Stimulated activated CD8-positive, alpha-beta memory T cell treated with anti-CD3 and anti-CD28 coated beads, Interleukin-15, amount 100 ng/mL, for 4 hours (primary cell): ENCODE data around the gene PRTG.
"Not testable (repeated sequence)": the region's sequence is repeated elsewhere in the genome, so short reads cannot be mapped to it uniquely, and the experiment has no call there.

Experiments used
- DNase-seq, 2 donors: peaks; one replicate each; pipeline ENCODE4 v3.0.0-alpha.2; 2020; ENCODE audit warnings: low read depth in 2 of 2

PRTG gene

DNA sequence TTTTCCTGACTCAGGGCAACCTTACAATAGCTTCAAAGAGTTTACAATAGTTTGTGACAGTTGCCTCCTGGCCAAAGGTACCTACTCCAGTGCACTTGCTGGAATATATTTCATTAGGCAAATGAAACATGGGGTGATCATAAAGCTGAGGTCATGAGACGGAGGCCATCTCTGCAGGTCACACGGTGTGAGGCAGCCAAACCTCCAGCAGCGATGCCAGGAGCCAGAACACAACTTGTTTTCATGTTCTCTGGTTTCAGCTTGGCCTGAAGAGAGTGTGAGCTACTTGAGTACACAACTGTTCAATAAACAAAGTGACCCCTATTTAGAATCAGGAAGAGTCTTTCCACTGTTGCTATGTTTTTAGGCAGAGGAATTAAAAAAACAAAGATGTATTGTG lies 112.1 kb downstream of the PRTG start:
- DNase-seq = no peak

DNA sequence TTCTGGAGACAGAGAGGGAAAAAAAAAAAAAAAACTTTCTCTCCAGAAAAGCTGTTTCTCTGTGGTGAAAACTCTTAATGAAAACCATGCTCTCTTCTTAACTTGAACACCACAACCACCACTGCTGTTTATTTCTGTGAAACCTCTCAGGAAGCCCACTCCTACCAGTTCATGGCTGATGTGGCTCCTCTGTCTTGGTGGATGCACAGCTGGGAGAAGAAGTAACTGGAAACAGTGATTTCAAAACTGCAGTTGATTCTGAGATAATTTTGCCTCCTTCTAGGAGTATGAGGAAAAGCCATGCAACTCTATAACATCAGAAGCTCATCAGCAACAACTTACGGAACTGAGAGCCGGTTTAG lies 114.6 kb downstream of the PRTG start:
- DNase-seq = no peak

DNA sequence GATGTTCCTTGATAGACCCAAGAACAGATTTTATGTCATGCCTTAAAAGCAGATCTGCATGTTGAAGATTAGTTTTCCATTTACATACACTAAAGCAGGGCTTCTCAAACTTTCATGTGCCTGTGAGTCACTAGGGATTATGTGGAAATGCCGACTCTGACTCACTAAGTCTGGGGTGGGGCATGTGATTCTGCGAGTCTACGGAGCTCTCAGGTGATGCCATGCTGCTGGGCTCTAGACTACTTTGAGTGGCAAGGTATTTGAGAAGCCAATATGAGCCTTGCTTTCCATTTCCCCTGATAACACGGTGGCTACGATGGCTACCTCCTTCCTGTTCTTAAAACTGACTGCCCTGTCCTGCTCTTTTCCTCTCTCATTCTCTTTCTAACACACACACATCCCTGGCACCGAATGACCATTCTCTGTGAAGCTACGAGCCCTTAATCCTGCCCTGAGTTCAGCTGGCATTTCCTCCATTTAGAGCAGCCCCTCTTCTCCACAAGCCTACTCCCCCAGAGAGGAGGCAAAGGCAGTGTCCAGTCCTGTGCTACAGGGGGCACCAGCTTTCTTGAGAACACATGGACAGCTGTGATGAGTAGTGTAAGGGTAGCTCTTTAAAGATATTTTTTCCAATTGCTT lies 115.1 kb downstream of the PRTG start:
- DNase-seq = no peak

DNA sequence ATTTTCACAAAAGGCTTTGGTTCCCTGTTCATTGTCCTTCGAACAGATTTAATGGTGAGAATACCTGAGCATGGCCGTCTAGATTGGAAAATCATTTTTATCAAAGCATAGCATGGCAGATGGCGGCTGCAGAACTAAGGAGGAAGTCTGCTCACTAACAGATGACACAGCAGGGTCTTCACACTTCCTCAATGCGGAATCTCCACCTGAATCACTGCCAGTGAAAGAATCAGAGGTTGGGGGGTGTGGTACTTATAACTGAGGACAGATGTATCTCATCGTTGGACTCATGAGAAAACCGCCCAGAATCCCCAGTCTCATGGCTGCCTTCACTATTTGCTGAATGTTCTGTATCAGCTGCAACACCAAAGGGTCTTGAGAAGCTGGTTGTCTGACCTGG lies 123.2 kb downstream of the PRTG start:
- no peak for DNase-seq

DNA sequence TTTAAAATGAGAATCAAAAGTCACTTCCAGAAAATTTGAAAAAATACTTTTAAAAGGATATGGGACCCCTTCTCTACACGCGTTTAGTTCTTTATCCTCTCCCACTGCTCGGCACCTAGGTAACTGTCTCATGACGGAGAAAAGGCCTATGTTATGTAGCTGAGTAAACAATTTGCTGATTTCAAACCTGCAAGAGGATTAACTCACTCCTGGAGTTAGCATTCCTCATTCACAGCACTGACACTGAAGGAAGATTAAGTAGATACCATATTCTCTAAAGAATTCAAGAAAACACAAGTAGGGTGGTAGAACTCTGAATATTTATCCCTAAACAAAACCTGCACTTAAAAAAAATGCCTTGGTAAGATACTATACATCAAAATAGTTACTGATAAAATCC lies 124.6 kb downstream of the PRTG start:
- DNase-seq = no peak

DNA sequence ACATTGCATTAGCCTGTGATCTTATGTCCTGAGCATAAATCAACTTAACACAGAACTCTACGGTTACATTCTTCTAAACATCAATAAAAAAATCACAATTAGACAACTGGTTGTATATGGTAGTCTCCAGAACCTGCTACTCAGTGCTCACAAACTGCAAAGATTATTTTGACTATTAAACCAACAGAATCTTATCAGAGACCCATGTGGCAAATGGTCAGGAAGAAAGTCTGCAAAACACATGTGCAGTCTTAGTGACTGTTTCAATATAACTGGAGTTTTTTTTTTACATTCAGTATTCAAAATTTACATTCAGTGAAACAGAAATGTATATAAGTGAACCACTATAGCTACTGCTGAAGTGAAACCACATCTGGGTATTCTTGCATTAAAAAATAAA lies 127.5 kb downstream of the PRTG start:
- no peak for DNase-seq

DNA sequence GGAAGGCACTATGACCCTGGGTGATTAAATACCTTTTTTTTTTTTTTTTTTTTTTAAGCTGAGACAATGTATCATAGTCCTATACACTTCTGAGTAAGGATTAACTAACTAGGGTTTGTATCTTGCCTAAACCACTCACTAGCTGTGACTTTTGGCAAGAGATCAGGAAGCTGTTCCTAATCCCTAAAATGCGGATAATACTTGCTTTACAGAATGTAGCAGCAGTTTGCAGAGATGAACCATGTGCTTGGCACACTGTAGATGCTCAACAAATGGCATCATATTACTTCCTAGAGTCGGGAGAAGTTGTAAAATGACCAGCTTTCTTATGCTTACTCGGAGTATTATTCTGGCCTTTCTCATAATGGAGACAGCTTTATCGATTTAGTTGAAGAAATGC lies 129.2 kb downstream of the PRTG start:
- no peak for DNase-seq

DNA sequence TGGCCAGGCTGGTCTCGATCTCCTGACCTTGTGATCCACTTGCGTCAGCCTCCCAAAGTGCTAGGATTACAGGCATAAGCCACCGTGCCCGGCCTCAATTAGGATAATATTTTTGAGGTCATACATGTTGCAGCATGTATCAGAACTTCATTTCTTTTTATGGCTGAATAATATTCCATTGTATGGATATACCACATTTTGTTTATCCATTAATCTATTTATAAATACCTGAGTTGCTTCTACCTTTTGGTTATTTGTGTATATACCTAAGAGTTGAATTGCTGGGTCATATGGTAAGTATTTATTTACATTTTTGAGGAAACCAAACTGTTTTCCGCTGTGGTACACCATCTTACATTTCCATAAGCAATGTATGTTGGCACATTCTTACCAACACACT lies 136.7 kb downstream of the PRTG start:
- no peak for DNase-seq

DNA sequence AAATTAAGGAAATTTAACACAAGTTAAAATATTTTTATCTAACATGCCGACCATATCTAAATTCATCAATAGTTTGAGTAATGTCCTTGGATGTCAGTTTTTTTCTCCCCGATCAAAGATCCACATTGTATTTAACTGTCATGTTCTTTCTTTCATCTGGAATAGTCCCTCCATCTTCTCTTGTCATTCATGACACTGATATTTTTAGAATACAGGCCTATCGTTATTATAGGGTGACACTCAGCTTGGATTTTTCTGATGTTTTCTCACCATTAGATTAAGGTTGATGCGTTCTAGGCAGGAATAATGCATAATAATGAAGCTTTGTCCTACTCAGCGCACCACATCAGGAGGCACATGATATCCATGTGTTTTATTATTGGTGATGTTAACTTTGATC lies 141.6 kb downstream of the PRTG start:
- no peak for DNase-seq

DNA sequence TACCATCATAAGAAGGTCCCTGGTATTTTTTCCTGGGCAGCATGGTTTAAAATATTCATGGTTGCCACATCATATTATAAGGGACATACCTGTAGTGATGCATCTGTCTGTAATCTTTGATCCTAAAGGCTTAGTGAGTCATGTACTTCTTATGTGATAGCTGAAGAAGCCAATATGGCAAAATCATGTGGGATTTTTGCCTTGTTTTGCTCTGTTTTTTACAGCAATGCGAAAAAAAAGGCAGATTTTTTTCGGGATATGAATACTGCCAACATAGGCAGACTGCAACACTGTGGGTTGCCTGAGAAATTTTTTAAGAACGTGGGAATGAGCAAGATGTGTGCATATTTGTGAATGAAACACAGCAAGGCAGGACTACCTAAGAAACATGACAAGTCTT lies 143.5 kb downstream of the PRTG start:
- DNase-seq = no peak

DNA sequence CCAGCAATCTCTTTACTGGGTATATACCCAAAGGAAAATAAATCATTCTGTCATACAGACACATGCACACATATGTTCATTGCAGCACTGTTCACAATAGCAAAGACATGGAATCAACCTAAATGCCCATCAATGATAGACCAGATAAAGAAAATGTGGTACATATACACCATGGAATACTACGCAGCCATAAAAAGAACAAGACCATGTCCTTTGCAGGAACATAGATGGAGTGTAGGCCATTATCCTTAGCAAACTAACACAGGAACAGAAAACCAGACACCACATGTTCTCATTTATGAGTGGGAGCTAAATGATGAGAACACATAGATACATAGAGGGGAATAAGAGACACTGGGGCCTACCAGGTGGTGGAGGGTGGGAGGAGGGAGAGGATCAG lies 149.9 kb downstream of the PRTG start:
- not testable (repeated sequence) for DNase-seq

DNA sequence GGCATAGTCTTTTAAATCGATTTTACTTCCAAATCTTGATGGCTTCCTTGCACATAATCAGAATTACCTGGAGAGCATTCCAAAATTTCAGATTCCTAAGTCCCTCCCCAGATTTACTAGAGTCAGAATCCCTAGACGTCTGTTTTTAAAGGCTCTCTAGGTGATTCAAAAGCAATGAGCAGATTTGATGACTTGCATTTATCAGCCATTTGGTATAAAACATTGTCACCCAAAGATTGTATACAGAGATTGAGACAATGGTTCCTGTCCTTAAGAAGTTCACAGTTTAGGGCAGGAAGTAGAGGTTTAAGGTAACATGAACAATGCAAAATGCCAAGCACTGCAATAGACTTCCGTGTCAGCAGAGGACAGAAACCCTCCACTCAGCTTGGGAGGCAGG lies 152.2 kb downstream of the PRTG start:
- no peak for DNase-seq

DNA sequence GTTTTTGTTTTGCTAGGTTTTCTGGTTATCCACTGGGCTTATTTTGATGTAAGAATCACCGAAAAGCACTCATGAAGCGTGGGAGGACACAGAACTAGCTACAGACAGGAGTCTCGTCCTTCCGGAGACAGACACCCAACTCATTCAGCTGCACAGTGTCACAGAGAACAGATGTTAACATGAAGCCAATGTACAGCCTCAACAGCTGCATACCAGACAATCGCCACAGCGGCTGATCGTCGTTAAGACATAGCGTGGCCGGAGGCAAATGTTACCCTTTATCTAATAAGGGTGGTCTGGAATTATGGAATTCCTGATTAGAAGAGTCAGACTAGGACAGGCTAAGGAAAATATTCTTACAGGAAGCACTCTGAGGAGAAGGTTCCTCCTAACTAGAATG lies 153.7 kb downstream of the PRTG start:
- DNase-seq = no peak

DNA sequence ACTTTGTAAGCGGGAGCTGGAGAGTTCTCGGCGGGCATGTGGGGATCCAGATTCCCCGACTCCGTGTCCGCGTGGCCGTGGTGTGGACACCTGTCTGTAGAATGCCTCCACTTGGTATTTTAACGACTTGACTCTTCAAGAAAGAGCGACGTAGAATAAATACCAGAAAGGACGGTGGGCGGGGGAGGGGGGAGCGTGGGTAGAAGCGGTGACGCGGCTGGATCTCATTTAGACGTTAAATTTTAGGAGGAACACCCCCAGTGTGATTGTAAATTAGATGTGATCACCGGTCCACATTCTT lies 154.2 kb downstream of the PRTG start:
- DNase-seq = no peak

DNA sequence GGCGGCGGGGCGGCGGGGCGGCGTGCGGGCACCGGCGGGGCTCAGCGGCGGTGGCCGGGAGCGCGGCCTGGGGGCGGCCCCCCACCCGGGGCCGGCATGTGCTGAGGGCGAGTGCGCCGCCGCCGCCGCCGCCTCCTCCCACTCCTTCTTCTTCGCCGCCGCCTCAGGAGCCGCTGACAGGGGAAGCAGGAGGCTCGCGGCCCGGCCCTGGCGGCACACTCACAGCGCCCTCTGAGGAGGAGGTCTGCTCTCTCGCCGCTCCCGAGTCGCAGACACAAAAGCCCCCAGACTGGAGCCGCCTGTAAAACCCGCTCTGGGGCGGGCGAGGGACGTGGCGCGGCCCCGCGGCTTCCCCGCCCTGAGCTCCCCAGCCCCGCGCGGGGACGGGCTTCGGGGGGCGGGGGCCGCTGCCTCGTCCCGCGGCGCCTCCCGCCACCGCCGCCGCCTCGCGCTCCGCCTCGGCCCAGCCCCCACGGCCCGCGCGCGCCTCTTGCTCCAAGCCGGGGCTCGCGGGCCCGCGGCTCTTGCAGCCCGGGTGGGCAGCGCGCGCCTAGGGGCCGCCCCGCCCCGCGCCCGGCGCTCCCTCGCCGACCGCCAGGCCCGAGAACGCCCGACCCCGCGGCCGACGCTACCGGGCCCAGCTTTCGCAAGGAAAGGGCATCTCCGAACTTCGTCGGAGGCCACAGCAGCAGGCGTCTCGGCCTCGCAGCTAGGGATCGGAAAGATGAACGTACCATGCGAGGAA lies 154.7 kb downstream of the PRTG start, which contains the start of gene PYGO1:
PYGO1 (minus strand) TSS at position 276 of the 745 bp plus-strand sequence. CDS start 462 bp downstream, outside the sequence.
- DNase-seq = no peak

DNA sequence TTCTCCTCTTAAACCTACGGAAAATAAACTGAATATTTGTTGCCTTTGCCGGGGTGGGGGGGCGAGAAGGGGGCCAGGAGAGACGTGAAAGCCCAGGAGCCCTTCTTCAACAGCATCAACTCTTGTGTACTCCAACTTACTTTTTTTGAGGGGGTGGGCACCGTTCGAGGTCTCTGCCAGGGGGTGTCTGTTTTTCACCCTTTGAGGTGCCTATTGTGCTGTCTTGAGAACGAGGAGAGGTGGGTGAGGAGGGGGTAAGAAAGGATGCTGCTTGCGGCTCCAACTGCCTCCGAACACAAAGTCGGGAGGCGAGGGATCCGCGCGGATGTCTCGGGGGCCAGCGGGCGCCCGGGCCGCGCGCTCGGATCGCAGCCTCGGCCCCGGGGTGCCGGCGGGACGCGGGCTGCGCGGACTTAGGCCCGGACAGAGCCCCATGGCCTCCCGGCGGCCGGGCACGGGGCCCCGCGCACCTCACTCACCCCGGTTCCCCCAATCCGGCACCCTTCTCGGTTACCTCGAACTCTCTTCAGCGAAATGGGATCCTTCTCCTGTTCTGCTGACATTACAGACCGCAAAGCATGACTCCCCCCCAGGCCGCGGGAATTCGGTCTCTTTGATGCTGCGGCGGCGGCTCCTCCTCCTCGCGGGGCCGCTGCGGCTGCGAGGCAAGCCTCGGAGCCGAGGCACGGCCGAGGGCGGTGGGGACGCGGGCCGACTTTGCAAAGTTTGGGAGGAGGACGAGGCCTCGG lies 155.5 kb downstream of the PRTG start:
- DNase-seq = no peak

DNA sequence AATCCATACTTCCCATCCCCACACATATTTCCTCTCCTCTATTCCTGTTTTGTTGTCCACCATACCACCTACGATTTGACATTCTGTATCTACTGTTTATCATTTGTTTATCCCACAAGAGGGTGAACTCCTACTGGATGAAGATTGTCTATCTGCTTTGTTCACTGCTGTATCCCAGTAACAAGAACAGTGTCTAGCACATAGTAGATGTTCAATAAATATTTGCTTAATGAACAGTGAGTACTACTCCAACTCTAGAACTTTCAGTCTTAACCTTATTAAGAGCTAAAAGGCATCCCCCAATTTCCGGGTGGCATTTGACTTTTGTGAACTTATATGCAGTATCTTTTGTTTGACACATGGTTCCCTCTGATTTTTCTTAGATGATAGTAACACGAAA lies 156.1 kb downstream of the PRTG start:
- DNase-seq = no peak

DNA sequence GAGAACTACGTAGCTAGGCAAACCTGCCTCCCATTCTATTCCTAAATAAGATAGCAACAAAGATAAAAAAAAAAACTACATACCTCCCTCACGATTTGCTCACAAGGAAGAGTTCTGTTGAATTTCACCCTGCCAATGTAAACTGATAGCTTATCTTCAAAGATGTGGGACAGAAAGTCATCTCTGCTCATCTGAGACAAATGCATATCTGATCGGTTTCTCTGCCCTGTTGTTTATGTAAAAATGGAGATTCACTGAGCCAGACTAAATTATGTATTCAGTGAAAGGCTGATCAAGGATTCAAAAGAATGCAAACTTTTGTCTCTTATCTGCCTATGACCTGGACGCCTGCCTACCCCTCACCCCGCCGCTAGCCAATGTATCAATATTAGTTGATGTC lies 166.0 kb downstream of the PRTG start:
- DNase-seq = no peak

DNA sequence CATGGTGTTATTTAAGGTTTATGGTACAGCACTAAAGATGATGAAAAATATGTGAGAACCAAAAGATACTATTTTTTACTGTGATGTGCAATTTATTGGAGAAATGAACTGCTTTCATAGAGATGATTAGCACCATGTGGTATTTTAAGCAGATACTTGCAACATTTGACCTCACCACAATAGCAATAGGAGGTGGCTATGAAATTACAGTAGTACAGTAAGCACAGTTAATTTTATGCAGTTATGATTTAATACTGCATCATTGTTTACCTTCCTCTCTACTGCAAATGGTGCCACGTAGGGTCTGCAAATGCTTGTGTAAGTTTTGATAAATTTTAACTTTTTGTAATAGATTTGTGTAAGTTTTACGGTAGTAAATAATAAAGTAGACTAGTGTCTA lies 168.9 kb downstream of the PRTG start:
- no peak for DNase-seq

DNA sequence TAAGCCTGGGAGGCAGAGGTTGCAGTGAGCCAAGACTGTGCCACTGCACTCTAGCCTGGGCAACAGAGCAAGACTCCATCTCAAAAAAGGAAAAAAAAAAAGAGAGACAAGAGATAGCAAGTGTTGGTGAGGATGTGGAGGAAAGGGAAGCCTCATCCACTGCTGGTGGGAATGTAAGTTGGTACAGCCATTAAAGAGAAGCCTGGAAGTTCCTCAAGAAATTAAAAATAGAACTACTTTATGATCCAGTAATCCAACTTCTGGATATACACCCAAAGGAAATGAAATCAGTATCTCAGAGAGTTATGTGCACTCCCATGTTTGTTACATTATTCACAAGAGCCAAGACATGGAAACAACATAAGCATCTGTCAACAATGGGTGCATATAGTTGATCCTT lies 169.7 kb downstream of the PRTG start:
- DNase-seq = no peak

DNA sequence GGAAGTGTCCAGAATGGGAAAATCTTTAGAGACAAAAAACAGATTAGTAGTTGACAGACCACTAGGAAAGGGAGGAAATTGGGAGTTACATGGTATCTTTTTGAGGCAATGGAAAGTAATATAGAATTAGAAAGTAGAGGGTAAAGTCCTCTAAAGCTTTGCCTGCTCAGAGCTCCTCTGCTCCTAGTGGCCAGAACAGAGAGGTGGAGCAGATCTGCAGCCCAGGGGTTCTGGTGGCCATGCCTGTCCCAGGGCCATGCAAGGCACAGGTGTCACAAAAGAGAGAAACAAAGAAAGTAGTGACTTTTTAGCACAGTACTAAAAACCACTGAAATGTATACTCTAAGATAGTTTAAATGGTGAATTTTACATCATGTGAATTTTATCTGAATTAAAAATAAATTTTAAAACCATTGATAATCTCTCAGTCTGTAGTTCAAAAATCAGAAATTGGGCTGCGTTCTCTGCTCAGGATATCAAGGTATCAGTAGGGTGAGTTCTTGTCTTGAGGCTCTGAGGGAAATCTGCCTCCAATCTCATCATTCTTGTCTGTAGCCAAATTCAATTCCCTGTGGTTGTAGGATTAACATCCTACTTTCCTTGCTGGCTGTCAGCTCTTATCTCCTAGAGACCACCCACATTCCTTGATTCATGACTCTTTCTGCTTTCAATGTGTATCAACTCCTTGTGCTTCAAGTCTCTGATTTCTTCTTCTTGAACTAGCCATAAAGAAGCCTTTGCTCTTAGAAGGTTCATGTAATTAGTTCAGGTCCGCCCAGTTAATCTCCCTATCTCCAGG lies 178.4 kb downstream of the PRTG start:
- no peak for DNase-seq

DNA sequence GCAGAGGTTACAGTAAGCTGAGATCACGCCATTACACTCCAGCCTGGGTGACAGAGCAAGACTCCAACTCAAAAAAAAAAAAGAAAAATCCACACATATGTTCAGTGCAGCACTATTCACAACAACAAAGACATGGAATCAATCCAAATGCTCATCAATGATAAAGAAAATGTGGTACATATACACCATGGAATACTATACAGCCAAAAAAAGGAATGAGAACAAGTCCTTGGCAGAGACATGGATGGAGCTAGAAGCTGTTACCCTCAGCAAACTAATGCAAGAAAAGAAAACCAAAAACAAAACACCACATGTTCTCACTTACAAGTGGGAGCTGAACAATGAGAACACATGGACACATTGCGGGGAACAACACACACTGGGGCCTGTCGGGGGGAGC lies 180.4 kb downstream of the PRTG start:
- DNase-seq = no peak
